Testis (tissue), 3 donors: Measurements from ENCODE around the gene SRP19. TPM values are rescaled to one million over a fixed set of nuclear protein-coding genes. Genes with fewer than 3 reads are reported as not detected.

Experiments used
- DNase-seq: peaks from one replicate; pipeline ENCODE4 v3.0.0-alpha.2; 2019
- H3K27ac ChIP-seq, 2 donors: fragments of 200-600 bp; sonication (generic); one replicate each; pipeline ENCODE4 v1.5.1; 2019
- H3K27me3 ChIP-seq: fragments of 200-600 bp; sonication (generic); one replicate; pipeline ENCODE4 v1.5.1; 2019
- H3K36me3 ChIP-seq: fragments of 200-600 bp; sonication (generic); one replicate; pipeline ENCODE4 v1.5.1; 2017; ENCODE audit warnings: low read depth; ENCODE audit errors: missing control alignments
- H3K4me1 ChIP-seq: fragments of 200-600 bp; sonication (generic); one replicate; pipeline ENCODE4 v1.5.1; 2019
- H3K4me3 ChIP-seq, 2 donors: fragments of 200-600 bp; sonication (generic); one replicate each; pipeline ENCODE4 v1.5.1; 2017 to 2019
- H3K9me3 ChIP-seq: fragments of 200-600 bp; sonication (generic); one replicate; pipeline ENCODE4 v1.5.1; 2017
- CTCF ChIP-seq, 3 experiments: fragments of 450-650 bp in 2 of 3; fragments of 200-600 bp in 1 of 3; sonication (generic) in 1 of 3; IDR thresholded peaks; one replicate each; pipeline ENCODE4 v1.5.1; 2016 to 2019; ENCODE audit warnings: antibody characterized with exemption in 3 of 3, mild to moderate bottlenecking in 2 of 3, moderate library complexity in 1 of 3
- POLR2A ChIP-seq: fragments of 450-650 bp; IDR thresholded peaks from one replicate; pipeline ENCODE4 v1.6.1; 2017; ENCODE audit warnings: antibody characterized with exemption, mild to moderate bottlenecking, moderate library complexity
- WGBS, 2 donors: methylation state at CpG; one replicate each; pipeline ENCODE4 v1.1.5; 2018; 5-methylcytosine and 5-hydroxymethylcytosine counted together
- intact Hi-C: fragments of 100-400 bp; cut with DNase I; formaldehyde crosslinking; loops from one replicate; pipeline ENCODE4 v1.15.1; 2023; ENCODE audit warnings: low total_unique reads
- polyA plus RNA-seq: library from polyadenylated mRNA; stranded (reverse); fragments of 350-450 nt; fragmentation: Illumina TruSeq; extraction: RNeasy Lipid Tissue Mini Kit (QIAGEN cat#74804); gene quantifications from one replicate; pipeline ENCODE4 v1.2.3, GENCODE V29; 2014; ENCODE audit warnings: low read depth, low replicate concordance; ENCODE audit not compliant: insufficient read depth
- total RNA-seq, 2 donors: library from RNA; depleted of rRNA; stranded (reverse); fragments of >200 nt; gene quantifications; one replicate each; pipeline ENCODE4 v1.2.3, GENCODE V29; 2016

Gene SRP19
- total and polyA plus RNA-seq, 3 donors from 2014 or later, result 44.4 to 137 (median 62.0) TPM

- 72 to 77% methylated on average over 1 of the region's 1 CpG for WGBS, 2 donors
- Histone ChIP-seq H3K9me3 (no peaks in the 10 kb centered on the region), H3K27me3 (no peaks in the 10 kb centered on the region), H3K4me3 (no peak overlapping the region), H3K36me3 (no peaks in the 10 kb centered on the region), H3K4me1 (peaks cover 4% of the 10 kb centered on the region), H3K27ac (no peak overlapping the region)
- no peak for DNase-seq
- TF ChIP-seq POLR2A (no peak), CTCF (IDR thresholded peaks at IDR 0.05) (no peak)
- intact Hi-C loops, result no loop called here
Observed at GRCh38 chr5:112918679-112919078, 57.6 kb downstream of the SRP19 start.

Other genes starting within 250 kb of the SRP19 start
- 10 to 100 TPM; 39.4 to 58.8 TPM for gene APC, start 123.4 kb upstream of the SRP19 start, total RNA-seq
- gene APC, start 123.4 kb upstream of the SRP19 start, polyA plus RNA-seq, result 7.1 TPM
- 10 to 100 TPM; 33.3 to 34.2 TPM for gene REEP5, start 60.9 kb downstream of the SRP19 start, total RNA-seq
- 75.6 TPM for gene REEP5, start 60.9 kb downstream of the SRP19 start, polyA plus RNA-seq
- 10 to 100 TPM; 32.4 to 36.8 TPM for gene DCP2, start 115.5 kb downstream of the SRP19 start, total RNA-seq
- gene DCP2, start 115.5 kb downstream of the SRP19 start, polyA plus RNA-seq, result 19.8 TPM